Breast epithelium (tissue), 3 donors: ENCODE results near the gene SC5D.

Experiments used
- CTCF ChIP-seq, 3 donors: fragments of 450-650 bp; IDR thresholded peaks; one replicate each; pipeline ENCODE4 v1.5.1; 2016 to 2017; ENCODE audit warnings: antibody characterized with exemption in 3 of 3, mild to moderate bottlenecking in 3 of 3, moderate library complexity in 3 of 3
- POLR2A ChIP-seq: fragments of 450-650 bp; IDR thresholded peaks from one replicate; pipeline ENCODE4 v1.6.1; 2016; ENCODE audit warnings: antibody characterized with exemption, mild to moderate bottlenecking, moderate library complexity
- POLR2AphosphoS5 ChIP-seq, 3 donors: sonication (generic); formaldehyde crosslinking; IDR thresholded peaks; one replicate each; pipeline ENCODE4 v1.6.1; 2017; ENCODE audit warnings: antibody characterized with exemption in 3 of 3

- TF ChIP-seq CTCF (IDR thresholded peaks at IDR 0.05) (no peak), POLR2AphosphoS5 (IDR thresholded peaks at IDR 0.05) (no peak), POLR2A (no peak)
Measured at GRCh38 chr11:121255473-121256125, 37.0 kb upstream of the SC5D start.
